ENCODE data around the gene VOPP1. TPM values are rescaled to one million over a fixed set of nuclear protein-coding genes. Genes with fewer than 3 reads are reported as not detected.
A peak's percentile ranks its signal among the peaks of the same experiment; 100 is the strongest.

Gene VOPP1
- total and polyA plus RNA-seq, 10 of the 15 experiments (the other 5 are each of a cell fraction or from before 2014, with no cell fraction given): 32.8 to 206 (median 129) TPM

- in situ Hi-C loops (cut with MboI) (no loop called here), intact Hi-C loops (cut with micrococcal nuclease; ENCODE audit: unreplicated experiment) (loop anchor here (1.0 to 5.0 kb wide), 2 partner anchors 13 to 517 kb away; partner anchors contain the start of genes CCT6A and PSPH)
- Histone ChIP-seq H4K20me1 (ENCODE audit: control insufficient read depth, insufficient read depth) (no peaks in the 10 kb centered on the region), H3K79me2 (ENCODE audit: control insufficient read depth, insufficient read depth, low read length) (peaks cover 85% of the 10 kb centered on the region), H3K27ac (ENCODE audit: control insufficient read depth, insufficient read depth) (peak overlapping the region; percentile 98), H3K36me3 (ENCODE audit: control insufficient read depth in 2 of 2, insufficient read depth in 2 of 2, low read length in 1 of 2) (peaks cover 2 to 12% of the 10 kb centered on the region in 2 experiments), H3K4me1 (ENCODE audit: control insufficient read depth, insufficient read depth, low read length) (peaks cover 78% of the 10 kb centered on the region), H3K4me3 (peak overlapping the region; percentile 78), H3K9me3 (replicated peaks; ENCODE audit: control insufficient read depth, insufficient read depth, low read length) (no peaks in the 10 kb centered on the region), H3K9ac (ENCODE audit: control insufficient read depth, insufficient read depth, low read length) (peak overlapping the region; percentile 89), H2AFZ (ENCODE audit: control insufficient read depth, low read depth, low read length) (no peak overlapping the region), H3K27me3 (replicated peaks in 1 of 2; ENCODE audit: control insufficient read depth in 2 of 2, insufficient read depth in 2 of 2, low read length in 1 of 2) (no peaks in the 10 kb centered on the region), H3K4me2 (ENCODE audit: control insufficient read depth, insufficient read depth) (peak overlapping the region; percentile 76)
- ChIA-PET SMC1A (ENCODE audit: uncharacterized antibody, unreplicated experiment) (interaction anchor here (0.9 to 15.0 kb wide), 8 partner anchors 9 to 228 kb away, joined by 3 to 354 read pairs (median 58); partner anchors contain the start of gene VOPP1), RAD21 (ENCODE audit: unreplicated experiment) (interaction anchor here (1.5 to 12.4 kb wide), 10 partner anchors 11 to 227 kb away, joined by 7 to 245 read pairs (median 44); partner anchors contain the start of gene VOPP1), POLR2A (interaction anchor here (0.7 to 12.5 kb wide), 6 partner anchors 10 to 32 kb away, joined by 3 to 156 read pairs (median 80); no protein-coding TSS in a partner anchor), CTCF (interaction anchor here (0.6 to 10.5 kb wide), 11 partner anchors 11 to 226 kb away, joined by 3 to 87 read pairs (median 18); no protein-coding TSS in a partner anchor)
- FAIRE-seq: no peak
- BruUV-seq (replicated peaks): TSS peak; percentile 91
- ATAC-seq: no peak
- 1% methylated on average over 5 of the region's 5 CpGs for WGBS (ENCODE audit: insufficient coverage, insufficient replicate concordance, low lambda C conversion rate, missing lambda C conversion rate)
- TF ChIP-seq POLR2A (IDR thresholded peaks at IDR 0.05; ENCODE audit: low read depth, low read length) (peak; percentile 62; the same call in 1 of the 2 replicates), PRDM15 (CRISPR knock-in tag; IDR thresholded peaks at IDR 0.05) (no peak), EED (IDR thresholded peaks at IDR 0.05; ENCODE audit: low read depth) (peak; percentile 52; the same call in 1 of the 2 replicates), ZNF687 (IDR thresholded peaks at IDR 0.05) (peak; percentile 46), SRF (IDR thresholded peaks at IDR 0.05; ENCODE audit: low read depth in 2 of 2, low read length in 2 of 2) (peak; percentile 16 to 33; a peak in 1 of 4 replicates)
- DNase-seq (ENCODE audit: low read depth, low spot score): no peak
Observed at GRCh38 chr7:55535617-55536016, 36.7 kb downstream of the VOPP1 start.
